Mucosa of descending colon (tissue), 3 donors: ENCODE data around the gene CAPZB. TPM values are rescaled to one million over a fixed set of nuclear protein-coding genes. Genes with fewer than 3 reads are reported as not detected.
A peak's percentile ranks its signal among the peaks of the same experiment; 100 is the strongest.

Experiments used
- ATAC-seq: fragments of 200-7000 bp; cut with Tn5 transposase; one replicate; pipeline ENCODE4 v1.9.1; 2020; ENCODE audit warnings: mild to moderate bottlenecking, moderate library complexity
- DNase-seq, 3 donors: peaks; one replicate each; pipeline ENCODE4 v3.0.0-alpha.2; 2020
- H3K36me3 ChIP-seq: fragments of 200-600 bp; one replicate; pipeline ENCODE4 v1.8.0; 2021; ENCODE audit warnings: low read depth, mild to moderate bottlenecking
- H3K4me1 ChIP-seq: fragments of 200-600 bp; one replicate; pipeline ENCODE4 v1.8.0; 2021; ENCODE audit warnings: low read depth, mild to moderate bottlenecking
- H3K4me3 ChIP-seq: fragments of 200-600 bp; one replicate; pipeline ENCODE4 v1.8.0; 2021; ENCODE audit warnings: mild to moderate bottlenecking
- H3K9me3 ChIP-seq: fragments of 200-600 bp; one replicate; pipeline ENCODE4 v1.8.0; 2021; ENCODE audit warnings: mild to moderate bottlenecking
- CTCF ChIP-seq: fragments of 200-600 bp; IDR thresholded peaks from one replicate; pipeline ENCODE4 v1.8.0; 2022; ENCODE audit warnings: antibody characterized with exemption, mild to moderate bottlenecking
- intact Hi-C, 2 donors: fragments of 100-400 bp; cut with DNase I in 1 of 2; cut with micrococcal nuclease in 1 of 2; formaldehyde crosslinking; loops; one replicate each; pipeline versions ENCODE4 v1.11.0 to v1.11.1; 2022; cut with DNase I, micrococcal nuclease
- total RNA-seq, 3 donors: library from RNA; stranded (reverse); fragmentation: NEBNext Ultra II Directional in 2 of 3; extraction: Animal tissue kit (Norgen Biotek cat#: 25700) in 2 of 3; gene quantifications; one replicate each; pipeline versions ENCODE4 v1.2.1 to v1.2.4, GENCODE V29; 2021 to 2023
- donor health status: DM: no; HTN: no; CAD: no; lungs with moderate emphysema.
- donor health status: DM: no; HTN: no; CAD: no.
- donor health status: DM: no; HTN: yes; CAD: no.

CAPZB gene
- total RNA-seq, 3 donors from 2014 or later: 346 to 393 (median 381) TPM

- peak; percentile 84 for ATAC-seq
- peak; percentile 85 for TF ChIP-seq CTCF
- H3K9me3 ChIP-seq: no peaks in the 10 kb centered on the region
- intact Hi-C loops: loop anchor here in 1 of 2 donors (10.0 kb wide), 1 partner anchor 310 kb away; no protein-coding TSS in a partner anchor
- peak; percentile 72 to 78 (median 73) for DNase-seq
- H3K36me3 ChIP-seq: peaks cover 14% of the 10 kb centered on the region
- no peak overlapping the region for H3K4me3 ChIP-seq
- no peaks in the 10 kb centered on the region for H3K4me1 ChIP-seq
Measured at GRCh38 chr1:19344372-19344810, 140.9 kb downstream of the CAPZB start.

GRCh38 chr1:19343617-19344350 is 141.6 kb downstream of the CAPZB start:
- intact Hi-C loops: loop anchor here in 1 of 2 donors (10.0 kb wide), 1 partner anchor 311 kb away; no protein-coding TSS in a partner anchor
- DNase-seq (no peak), ATAC-seq (no peak)
- Histone ChIP-seq H3K36me3 (peaks cover 14% of the 10 kb centered on the region), H3K4me3 (no peak overlapping the region), H3K9me3 (no peaks in the 10 kb centered on the region), H3K4me1 (no peaks in the 10 kb centered on the region)
- TF ChIP-seq CTCF: no peak

- ATAC-seq (no peak), DNase-seq (no peak)
- Histone ChIP-seq H3K36me3 (peaks cover 14% of the 10 kb centered on the region), H3K9me3 (no peaks in the 10 kb centered on the region), H3K4me3 (no peak overlapping the region), H3K4me1 (no peaks in the 10 kb centered on the region)
- no peak for TF ChIP-seq CTCF
- intact Hi-C loops: loop anchor here in 1 of 2 donors (10.0 kb wide), 1 partner anchor 312 kb away; no protein-coding TSS in a partner anchor
Measured at GRCh38 chr1:19342894-19343616, 142.3 kb downstream of the CAPZB start.

- no peak for TF ChIP-seq CTCF
- Histone ChIP-seq H3K36me3 (peaks cover 14% of the 10 kb centered on the region), H3K4me1 (no peaks in the 10 kb centered on the region), H3K9me3 (no peaks in the 10 kb centered on the region), H3K4me3 (no peak overlapping the region)
- intact Hi-C loops: loop anchor here in 1 of 2 donors (10.0 kb wide), 1 partner anchor 313 kb away; no protein-coding TSS in a partner anchor
- DNase-seq: no peak
- no peak for ATAC-seq
Measured at GRCh38 chr1:19342062-19342750, 143.1 kb downstream of the CAPZB start.
